Tibial nerve (tissue), 4 donors: ENCODE results near the gene KLHL11. TPM values are rescaled to one million over a fixed set of nuclear protein-coding genes. Genes with fewer than 3 reads are reported as not detected.

Source experiments
- DNase-seq, 2 donors: peaks; one replicate each; pipeline ENCODE4 v3.0.0-alpha.2; 2019; ENCODE audit warnings: low spot score in 2 of 2
- H3K27ac ChIP-seq, 4 donors: fragments of 200-600 bp; sonication (generic) in 3 of 4; one replicate each; pipeline ENCODE4 v1.5.1; 2017 to 2019; ENCODE audit warnings: mild to moderate bottlenecking in 1 of 4
- H3K27me3 ChIP-seq, 2 donors: fragments of 200-600 bp; sonication (generic) in 1 of 2; one replicate each; pipeline versions ENCODE4 v1.5.1 to v1.6.0; 2017 to 2019
- H3K36me3 ChIP-seq, 3 donors: fragments of 200-600 bp; sonication (generic); one replicate each; pipeline ENCODE4 v1.5.1; 2018 to 2019
- H3K4me1 ChIP-seq, 4 donors: fragments of 200-600 bp; sonication (generic) in 3 of 4; one replicate each; pipeline ENCODE4 v1.5.1; 2017 to 2019
- H3K4me3 ChIP-seq, 4 donors: fragments of 200-600 bp; sonication (generic) in 3 of 4; one replicate each; pipeline ENCODE4 v1.5.1; 2017 to 2019; ENCODE audit warnings: mild to moderate bottlenecking in 1 of 4, moderate library complexity in 1 of 4
- H3K9me3 ChIP-seq, 4 donors: fragments of 200-600 bp; sonication (generic) in 3 of 4; one replicate each; pipeline ENCODE4 v1.5.1; 2017 to 2019
- EP300 ChIP-seq, 2 donors: sonication (generic); formaldehyde crosslinking; IDR thresholded peaks; one replicate each; pipeline ENCODE4 v1.6.1; 2017; ENCODE audit warnings: antibody characterized with exemption in 2 of 2, mild to moderate bottlenecking in 1 of 2
- POLR2A ChIP-seq, 2 donors: fragments of 450-650 bp; IDR thresholded peaks; one replicate each; pipeline ENCODE4 v1.6.1; 2017; ENCODE audit warnings: antibody characterized with exemption in 2 of 2, mild to moderate bottlenecking in 2 of 2, moderate library complexity in 2 of 2
- WGBS, 2 donors: methylation state at CpG; one replicate each; pipeline ENCODE4 v1.1.5; 2018; 5-methylcytosine and 5-hydroxymethylcytosine counted together
- total RNA-seq, 4 donors: library from RNA; depleted of rRNA; stranded (reverse); fragments of >200 nt; gene quantifications; one replicate each; pipeline ENCODE4 v1.1.0, GENCODE V29; 2016
- TF ChIP-seq, protein P1 (sequence below), 5 experiments: fragments of 200-600 bp in 3 of 5; fragments of 450-650 bp in 2 of 5; sonication (generic) in 3 of 5; IDR thresholded peaks; one replicate each; pipeline ENCODE4 v1.5.1; 2016 to 2019; ENCODE audit warnings: antibody characterized with exemption in 5 of 5, mild to moderate bottlenecking in 3 of 5, moderate library complexity in 2 of 5

Gene KLHL11
- total RNA-seq, 4 donors from 2014 or later: 27.3 to 42.2 (median 32.7) TPM

DNA sequence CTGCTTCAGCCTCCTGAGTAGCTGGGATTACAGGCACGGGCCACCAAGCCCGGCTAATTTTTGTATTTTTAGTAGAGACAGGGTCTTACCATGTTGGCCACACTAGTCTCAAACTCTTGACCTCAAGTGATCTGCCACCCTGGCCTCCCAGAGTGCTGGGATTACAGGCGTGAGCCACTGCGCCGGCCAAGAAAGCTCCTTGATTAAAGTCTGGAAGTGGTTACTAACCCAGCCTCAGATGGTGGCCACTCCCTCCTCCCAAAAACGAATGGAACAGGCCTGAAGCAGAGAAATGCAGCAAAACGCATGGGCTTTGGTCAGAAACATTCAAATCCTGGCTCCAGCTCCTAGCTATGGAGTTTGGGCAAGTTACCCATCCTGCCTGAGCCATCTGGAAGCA is 41.1 kb downstream of the KLHL11 start:
- peaks cover 0 to 69% (median 0%) of the 10 kb centered on the region in 3 donors for H3K36me3 ChIP-seq
- no peaks in the 10 kb centered on the region for H3K9me3 ChIP-seq
- H3K27ac ChIP-seq: no peak overlapping the region
- no peak for DNase-seq
- TF ChIP-seq, protein P1, sequence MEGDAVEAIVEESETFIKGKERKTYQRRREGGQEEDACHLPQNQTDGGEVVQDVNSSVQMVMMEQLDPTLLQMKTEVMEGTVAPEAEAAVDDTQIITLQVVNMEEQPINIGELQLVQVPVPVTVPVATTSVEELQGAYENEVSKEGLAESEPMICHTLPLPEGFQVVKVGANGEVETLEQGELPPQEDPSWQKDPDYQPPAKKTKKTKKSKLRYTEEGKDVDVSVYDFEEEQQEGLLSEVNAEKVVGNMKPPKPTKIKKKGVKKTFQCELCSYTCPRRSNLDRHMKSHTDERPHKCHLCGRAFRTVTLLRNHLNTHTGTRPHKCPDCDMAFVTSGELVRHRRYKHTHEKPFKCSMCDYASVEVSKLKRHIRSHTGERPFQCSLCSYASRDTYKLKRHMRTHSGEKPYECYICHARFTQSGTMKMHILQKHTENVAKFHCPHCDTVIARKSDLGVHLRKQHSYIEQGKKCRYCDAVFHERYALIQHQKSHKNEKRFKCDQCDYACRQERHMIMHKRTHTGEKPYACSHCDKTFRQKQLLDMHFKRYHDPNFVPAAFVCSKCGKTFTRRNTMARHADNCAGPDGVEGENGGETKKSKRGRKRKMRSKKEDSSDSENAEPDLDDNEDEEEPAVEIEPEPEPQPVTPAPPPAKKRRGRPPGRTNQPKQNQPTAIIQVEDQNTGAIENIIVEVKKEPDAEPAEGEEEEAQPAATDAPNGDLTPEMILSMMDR (IDR thresholded peaks at IDR 0.05): no peak
- TF ChIP-seq POLR2A (IDR thresholded peaks at IDR 0.05) (no peak), EP300 (IDR thresholded peaks at IDR 0.05) (no peak)
- no peak overlapping the region for H3K4me3 ChIP-seq
- H3K4me1 ChIP-seq: peaks cover 0 to 13% (median 0%) of the 10 kb centered on the region in 4 donors
- no peaks in the 10 kb centered on the region for H3K27me3 ChIP-seq
- WGBS, 2 donors: 53 to 64% methylated on average over 6 of the region's 7 CpGs

DNA sequence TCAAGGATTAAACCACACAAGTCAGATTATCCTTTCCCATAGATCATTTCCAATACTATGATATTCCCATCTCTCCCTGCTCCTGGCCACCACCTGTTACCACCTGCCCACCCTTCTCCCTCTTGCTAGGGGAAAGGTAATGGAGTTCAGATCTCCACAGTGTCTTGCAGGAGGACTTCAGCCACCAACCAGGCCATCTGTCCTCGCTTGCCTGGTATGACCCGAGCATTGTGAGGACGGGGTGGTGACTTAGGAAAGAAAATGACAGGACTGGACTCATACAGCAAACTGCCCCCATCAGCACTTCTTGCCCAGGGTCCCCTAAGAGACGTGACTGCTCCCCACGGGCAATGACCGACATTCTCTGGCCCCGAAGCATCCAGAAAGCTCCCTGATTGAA is 41.6 kb downstream of the KLHL11 start:
- Histone ChIP-seq H3K36me3 (peaks cover 0 to 67% (median 0%) of the 10 kb centered on the region in 3 donors), H3K27me3 (no peaks in the 10 kb centered on the region), H3K4me1 (peaks cover 0 to 13% (median 0%) of the 10 kb centered on the region in 4 donors), H3K27ac (no peak overlapping the region), H3K9me3 (no peaks in the 10 kb centered on the region), H3K4me3 (no peak overlapping the region)
- WGBS, 2 donors: 78 to 79% methylated on average over 7 of the region's 7 CpGs
- TF ChIP-seq EP300 (IDR thresholded peaks at IDR 0.05): no peak
- TF ChIP-seq, protein P1 (IDR thresholded peaks at IDR 0.05): no peak
- TF ChIP-seq POLR2A (IDR thresholded peaks at IDR 0.05): no peak
- DNase-seq: no peak

GRCh38 chr17:41823141-41823524 is 42.1 kb downstream of the KLHL11 start:
- Histone ChIP-seq H3K9me3 (no peaks in the 10 kb centered on the region), H3K4me1 (peaks cover 0 to 13% (median 0%) of the 10 kb centered on the region in 4 donors), H3K36me3 (peaks cover 0 to 65% (median 0%) of the 10 kb centered on the region in 3 donors), H3K27ac (no peak overlapping the region), H3K27me3 (no peaks in the 10 kb centered on the region), H3K4me3 (no peak overlapping the region)
- 60 to 67% methylated on average over 1 of the region's 1 CpG for WGBS, 2 donors
- no peak for DNase-seq
- TF ChIP-seq EP300 (IDR thresholded peaks at IDR 0.05) (no peak), POLR2A (IDR thresholded peaks at IDR 0.05) (no peak)
- TF ChIP-seq, protein P1 (IDR thresholded peaks at IDR 0.05): no peak

DNA sequence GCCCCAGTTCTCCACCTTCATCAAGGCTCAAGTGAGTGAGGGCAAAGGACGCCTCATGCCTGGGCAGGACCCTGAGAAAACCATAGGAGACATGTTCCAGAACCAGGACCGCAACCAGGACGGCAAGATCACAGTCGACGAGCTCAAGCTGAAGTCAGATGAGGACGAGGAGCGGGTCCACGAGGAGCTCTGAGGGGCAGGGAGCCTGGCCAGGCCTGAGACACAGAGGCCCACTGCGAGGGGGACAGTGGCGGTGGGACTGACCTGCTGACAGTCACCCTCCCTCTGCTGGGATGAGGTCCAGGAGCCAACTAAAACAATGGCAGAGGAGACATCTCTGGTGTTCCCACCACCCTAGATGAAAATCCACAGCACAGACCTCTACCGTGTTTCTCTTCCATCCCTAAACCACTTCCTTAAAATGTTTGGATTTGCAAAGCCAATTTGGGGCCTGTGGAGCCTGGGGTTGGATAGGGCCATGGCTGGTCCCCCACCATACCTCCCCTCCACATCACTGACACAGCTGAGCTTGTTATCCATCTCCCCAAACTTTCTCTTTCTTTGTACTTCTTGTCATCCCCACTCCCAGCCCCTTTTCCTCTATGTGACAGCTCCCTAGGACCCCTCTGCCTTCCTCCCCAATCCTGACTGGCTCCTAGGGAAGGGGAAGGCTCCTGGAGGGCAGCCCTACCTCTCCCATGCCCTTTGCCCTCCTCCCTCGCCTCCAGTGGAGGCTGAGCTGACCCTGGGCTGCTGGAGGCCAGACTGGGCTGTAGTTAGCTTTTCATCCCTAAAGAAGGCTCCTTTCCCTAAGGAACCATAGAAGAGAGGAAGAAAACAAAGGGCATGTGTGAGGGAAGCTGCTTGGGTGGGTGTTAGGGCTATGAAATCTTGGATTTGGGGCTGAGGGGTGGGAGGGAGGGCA is 42.7 kb downstream of the KLHL11 start:
- peaks cover 0 to 13% (median 0%) of the 10 kb centered on the region in 4 donors for H3K4me1 ChIP-seq
- no peak overlapping the region for H3K27ac ChIP-seq
- DNase-seq: no peak
- H3K9me3 ChIP-seq: no peaks in the 10 kb centered on the region
- H3K27me3 ChIP-seq: no peaks in the 10 kb centered on the region
- TF ChIP-seq, protein P1 (IDR thresholded peaks at IDR 0.05): no peak
- TF ChIP-seq POLR2A (IDR thresholded peaks at IDR 0.05) (no peak), EP300 (IDR thresholded peaks at IDR 0.05) (no peak)
- WGBS, 2 donors: 64 to 69% methylated on average over 9 to 12 of the region's 12 CpGs
- H3K36me3 ChIP-seq: peaks cover 0 to 62% (median 0%) of the 10 kb centered on the region in 3 donors
- H3K4me3 ChIP-seq: no peak overlapping the region

- H3K36me3 ChIP-seq: peaks cover 0 to 61% (median 0%) of the 10 kb centered on the region in 3 donors
- no peak for TF ChIP-seq EP300 (IDR thresholded peaks at IDR 0.05)
- H3K27me3 ChIP-seq: no peaks in the 10 kb centered on the region
- peaks cover 0 to 13% (median 0%) of the 10 kb centered on the region in 4 donors for H3K4me1 ChIP-seq
- DNase-seq: no peak
- WGBS, 2 donors: 83 to 86% methylated on average over 14 of the region's 14 CpGs
- H3K9me3 ChIP-seq: no peaks in the 10 kb centered on the region
- no peak overlapping the region for H3K27ac ChIP-seq
- H3K4me3 ChIP-seq: no peak overlapping the region
Measured at GRCh38 chr17:41821776-41822175, 43.4 kb downstream of the KLHL11 start.
